Smooth muscle cell (in vitro differentiated cells): Measurements from ENCODE around the gene C1orf50. TPM values are rescaled to one million over a fixed set of nuclear protein-coding genes. Genes with fewer than 3 reads are reported as not detected.

ENCODE experiments used
- DNase-seq: peaks from one replicate; lab custom pipeline; 2025; ENCODE audit not compliant: unreplicated experiment; lab: John Stamatoyannopoulos, UW
- H2AFZ ChIP-seq: fragments of 200-600 bp; sonication (generic); 2 replicates; pipeline ENCODE4 v1.6.0; 2016; ENCODE audit warnings: antibody characterized with exemption, low read depth, mild to moderate bottlenecking
- H3F3A ChIP-seq: fragments of 200-600 bp; sonication (generic); 2 replicates; pipeline ENCODE4 v1.6.0; 2017; ENCODE audit warnings: antibody characterized with exemption, low read depth
- H3K27ac ChIP-seq: fragments of 200-600 bp; sonication (generic); 2 replicates; pipeline ENCODE4 v1.5.1; 2016; ENCODE audit warnings: low read depth, mild to moderate bottlenecking
- H3K27me3 ChIP-seq: fragments of 200-600 bp; sonication (generic); 2 replicates; pipeline ENCODE4 v1.6.1; 2016; ENCODE audit warnings: low read depth, mild to moderate bottlenecking
- H3K36me3 ChIP-seq: fragments of 200-600 bp; sonication (generic); 2 replicates; pipeline ENCODE4 v1.5.1; 2016; ENCODE audit warnings: low read depth
- H3K4me1 ChIP-seq: fragments of 200-600 bp; sonication (generic); 2 replicates; pipeline ENCODE4 v1.5.1; 2016; ENCODE audit warnings: low read depth
- H3K4me2 ChIP-seq: fragments of 200-600 bp; sonication (generic); 2 replicates; pipeline ENCODE4 v1.6.0; 2016; ENCODE audit warnings: mild to moderate bottlenecking
- H3K4me3 ChIP-seq: fragments of 200-600 bp; sonication (generic); 2 replicates; pipeline ENCODE4 v1.5.1; 2016; ENCODE audit warnings: mild to moderate bottlenecking
- H3K79me2 ChIP-seq: fragments of 200-600 bp; sonication (generic); 2 replicates; pipeline ENCODE4 v1.6.0; 2016; ENCODE audit warnings: low read depth, mild to moderate bottlenecking
- H3K9ac ChIP-seq: fragments of 200-600 bp; sonication (generic); 2 replicates; pipeline ENCODE4 v1.6.0; 2016; ENCODE audit warnings: low read depth
- H3K9me3 ChIP-seq: fragments of 200-600 bp; sonication (generic); replicated peaks from 2 replicates; pipeline ENCODE4 v1.5.1; 2016; ENCODE audit warnings: low read depth
- H4K20me1 ChIP-seq: fragments of 200-600 bp; sonication (generic); 2 replicates; pipeline ENCODE4 v1.6.0; 2016; ENCODE audit warnings: low read depth
- WGBS: methylation state at CpG from one replicate; pipeline ENCODE4 v1.1.7; 2016; ENCODE audit warnings: low lambda C conversion rate; 5-methylcytosine and 5-hydroxymethylcytosine counted together
- polyA plus RNA-seq: library from polyadenylated mRNA; unstranded; fragments of >200 nt; fragmentation: Nextera tagmentation; extraction: Ambion mirVana; gene quantifications from 2 replicates; pipeline ENCODE4 v1.2.1, GENCODE V29; 2016
- total RNA-seq: library from RNA; depleted of rRNA; stranded (reverse); fragments of >200 nt; gene quantifications from 2 replicates; pipeline ENCODE4 v1.2.3, GENCODE V29; 2014
- TF ChIP-seq, protein P1 (sequence below): fragments of 200-600 bp; sonication (generic); IDR thresholded peaks from 2 replicates; pipeline ENCODE4 v1.5.1; 2017; ENCODE audit warnings: borderline replicate concordance, mild to moderate bottlenecking, antibody characterized with exemption; ENCODE audit not compliant: insufficient read depth, poor library complexity, severe bottlenecking

Gene C1orf50
- total and polyA plus RNA-seq, 2 experiments from 2014 or later = 1.8 to 9.7 TPM

GRCh38 chr1:42788021-42788420, 21.0 kb downstream of the C1orf50 start:
- Histone ChIP-seq H3K27me3 (no peaks in the 10 kb centered on the region), H2AFZ (no peak overlapping the region), H3K4me2 (no peak overlapping the region), H3K27ac (no peak overlapping the region), H3F3A (no peaks in the 10 kb centered on the region), H3K9ac (no peak overlapping the region), H3K9me3 (no peaks in the 10 kb centered on the region), H3K4me3 (no peak overlapping the region), H3K4me1 (no peaks in the 10 kb centered on the region), H4K20me1 (no peaks in the 10 kb centered on the region), H3K36me3 (no peaks in the 10 kb centered on the region), H3K79me2 (no peaks in the 10 kb centered on the region)
- no peak for DNase-seq
- TF ChIP-seq, protein P1, sequence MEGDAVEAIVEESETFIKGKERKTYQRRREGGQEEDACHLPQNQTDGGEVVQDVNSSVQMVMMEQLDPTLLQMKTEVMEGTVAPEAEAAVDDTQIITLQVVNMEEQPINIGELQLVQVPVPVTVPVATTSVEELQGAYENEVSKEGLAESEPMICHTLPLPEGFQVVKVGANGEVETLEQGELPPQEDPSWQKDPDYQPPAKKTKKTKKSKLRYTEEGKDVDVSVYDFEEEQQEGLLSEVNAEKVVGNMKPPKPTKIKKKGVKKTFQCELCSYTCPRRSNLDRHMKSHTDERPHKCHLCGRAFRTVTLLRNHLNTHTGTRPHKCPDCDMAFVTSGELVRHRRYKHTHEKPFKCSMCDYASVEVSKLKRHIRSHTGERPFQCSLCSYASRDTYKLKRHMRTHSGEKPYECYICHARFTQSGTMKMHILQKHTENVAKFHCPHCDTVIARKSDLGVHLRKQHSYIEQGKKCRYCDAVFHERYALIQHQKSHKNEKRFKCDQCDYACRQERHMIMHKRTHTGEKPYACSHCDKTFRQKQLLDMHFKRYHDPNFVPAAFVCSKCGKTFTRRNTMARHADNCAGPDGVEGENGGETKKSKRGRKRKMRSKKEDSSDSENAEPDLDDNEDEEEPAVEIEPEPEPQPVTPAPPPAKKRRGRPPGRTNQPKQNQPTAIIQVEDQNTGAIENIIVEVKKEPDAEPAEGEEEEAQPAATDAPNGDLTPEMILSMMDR = no peak
- WGBS = 100% methylated on average over 1 of the region's 1 CpG

DNA sequence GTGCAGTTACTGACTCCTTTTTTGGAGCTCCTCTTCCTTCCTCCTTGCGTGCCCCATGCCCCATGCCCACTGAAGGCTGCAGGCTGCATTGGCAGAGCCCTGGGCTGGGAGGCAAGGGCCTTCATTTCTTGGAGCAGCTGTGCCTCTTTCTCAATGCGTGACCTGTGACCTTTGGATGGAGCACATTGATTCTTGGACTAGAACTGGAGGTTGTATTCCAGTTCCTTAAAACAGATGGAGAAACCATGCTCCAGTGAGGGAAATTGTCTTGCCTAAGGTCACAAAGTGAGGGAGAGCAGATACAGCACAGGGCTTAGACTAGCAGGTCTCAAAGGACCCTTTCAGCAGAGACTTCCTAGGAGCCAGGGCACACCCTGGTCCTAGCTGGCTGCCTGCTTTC, 26.8 kb downstream of the C1orf50 start:
- Histone ChIP-seq H4K20me1 (no peaks in the 10 kb centered on the region), H3K79me2 (no peaks in the 10 kb centered on the region), H3K4me1 (no peaks in the 10 kb centered on the region), H3K4me2 (no peak overlapping the region), H3K9me3 (no peaks in the 10 kb centered on the region), H3K27ac (no peak overlapping the region), H3K4me3 (no peak overlapping the region), H3K36me3 (no peaks in the 10 kb centered on the region), H3F3A (no peaks in the 10 kb centered on the region), H3K27me3 (no peaks in the 10 kb centered on the region), H2AFZ (no peak overlapping the region), H3K9ac (no peak overlapping the region)
- no peak for DNase-seq
- 98% methylated on average over 2 of the region's 2 CpGs for WGBS
- TF ChIP-seq, protein P1 = no peak

DNA sequence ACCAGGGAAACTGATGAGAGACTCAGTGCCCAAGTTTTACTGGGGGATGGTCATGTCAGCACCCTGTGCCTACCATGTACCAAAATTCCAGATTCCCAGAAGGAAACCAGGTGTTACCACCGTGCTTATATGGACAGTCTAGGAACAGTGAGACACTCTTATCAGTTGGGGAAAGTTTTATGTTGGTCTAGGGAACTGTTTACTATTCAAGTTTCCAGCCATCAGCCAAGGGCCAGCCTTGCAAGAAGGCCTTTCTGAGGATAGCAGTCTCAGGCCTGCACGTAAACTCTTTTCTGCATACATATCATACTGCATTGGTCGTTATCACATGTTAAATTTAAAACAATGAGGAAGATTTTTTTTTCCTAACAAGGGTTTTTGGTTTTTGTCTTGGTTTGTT, 30.4 kb downstream of the C1orf50 start:
- Histone ChIP-seq H3F3A (no peaks in the 10 kb centered on the region), H3K27ac (no peak overlapping the region), H3K4me1 (no peaks in the 10 kb centered on the region), H3K79me2 (no peaks in the 10 kb centered on the region), H3K27me3 (no peaks in the 10 kb centered on the region), H2AFZ (no peak overlapping the region), H3K9me3 (no peaks in the 10 kb centered on the region), H3K9ac (no peak overlapping the region), H3K4me2 (no peak overlapping the region), H4K20me1 (no peaks in the 10 kb centered on the region), H3K36me3 (no peaks in the 10 kb centered on the region), H3K4me3 (no peak overlapping the region)
- TF ChIP-seq, protein P1 = no peak
- no peak for DNase-seq
- WGBS = 86% methylated on average over 3 of the region's 3 CpGs

DNA sequence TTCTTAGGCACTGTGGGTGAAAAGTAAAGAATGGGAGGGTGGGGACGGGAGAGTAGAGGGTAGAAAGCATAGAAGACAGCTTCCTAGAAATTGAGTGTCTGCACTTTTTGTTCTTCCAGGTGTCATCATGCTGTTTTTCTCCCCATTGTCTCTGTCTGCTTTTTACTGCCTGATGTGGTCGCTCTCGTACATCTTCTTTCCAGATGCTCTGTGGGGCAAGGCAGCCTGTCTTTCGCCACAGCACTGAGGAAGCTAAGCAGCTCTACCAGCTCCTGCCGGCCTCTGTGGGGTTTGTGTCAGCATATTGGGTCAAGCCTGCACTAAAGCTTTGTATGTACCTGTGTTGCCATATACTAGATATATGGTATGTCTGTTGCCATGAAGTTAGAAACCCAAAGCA, 30.9 kb downstream of the C1orf50 start:
- H3F3A ChIP-seq = no peaks in the 10 kb centered on the region
- H3K4me2 ChIP-seq = no peak overlapping the region
- H3K9me3 ChIP-seq = no peaks in the 10 kb centered on the region
- H4K20me1 ChIP-seq = no peaks in the 10 kb centered on the region
- H3K27ac ChIP-seq = no peak overlapping the region
- H2AFZ ChIP-seq = no peak overlapping the region
- H3K36me3 ChIP-seq = no peaks in the 10 kb centered on the region
- no peaks in the 10 kb centered on the region for H3K79me2 ChIP-seq
- no peak for DNase-seq
- H3K9ac ChIP-seq = no peak overlapping the region
- TF ChIP-seq, protein P1 = no peak
- no peaks in the 10 kb centered on the region for H3K4me1 ChIP-seq
- no peak overlapping the region for H3K4me3 ChIP-seq
- 92% methylated on average over 5 of the region's 5 CpGs for WGBS
- H3K27me3 ChIP-seq = no peaks in the 10 kb centered on the region
